Stimulated activated CD4-positive, alpha-beta T cell treated with anti-CD3 and anti-CD28 coated beads, Interleukin-12 subunit alpha, Interleukin-12 subunit beta, amount 100 ng/mL, for 24 hours (primary cell): ENCODE results near the gene SELENOF.
"Not testable (repeated sequence)": the region's sequence is repeated elsewhere in the genome, so short reads cannot be mapped to it uniquely, and the experiment has no call there.

Experiments used
- DNase-seq, 2 experiments: peaks; one replicate each; pipeline ENCODE4 v3.0.0-alpha.2; 2020; ENCODE audit warnings: low read depth in 2 of 2

SELENOF gene

GRCh38 chr1:86916752-86917151, 2.8 kb upstream of the SELENOF start:
- no peak for DNase-seq

- DNase-seq = no peak
Measured at GRCh38 chr1:86915737-86916235, 1.9 kb upstream of the SELENOF start.

DNA sequence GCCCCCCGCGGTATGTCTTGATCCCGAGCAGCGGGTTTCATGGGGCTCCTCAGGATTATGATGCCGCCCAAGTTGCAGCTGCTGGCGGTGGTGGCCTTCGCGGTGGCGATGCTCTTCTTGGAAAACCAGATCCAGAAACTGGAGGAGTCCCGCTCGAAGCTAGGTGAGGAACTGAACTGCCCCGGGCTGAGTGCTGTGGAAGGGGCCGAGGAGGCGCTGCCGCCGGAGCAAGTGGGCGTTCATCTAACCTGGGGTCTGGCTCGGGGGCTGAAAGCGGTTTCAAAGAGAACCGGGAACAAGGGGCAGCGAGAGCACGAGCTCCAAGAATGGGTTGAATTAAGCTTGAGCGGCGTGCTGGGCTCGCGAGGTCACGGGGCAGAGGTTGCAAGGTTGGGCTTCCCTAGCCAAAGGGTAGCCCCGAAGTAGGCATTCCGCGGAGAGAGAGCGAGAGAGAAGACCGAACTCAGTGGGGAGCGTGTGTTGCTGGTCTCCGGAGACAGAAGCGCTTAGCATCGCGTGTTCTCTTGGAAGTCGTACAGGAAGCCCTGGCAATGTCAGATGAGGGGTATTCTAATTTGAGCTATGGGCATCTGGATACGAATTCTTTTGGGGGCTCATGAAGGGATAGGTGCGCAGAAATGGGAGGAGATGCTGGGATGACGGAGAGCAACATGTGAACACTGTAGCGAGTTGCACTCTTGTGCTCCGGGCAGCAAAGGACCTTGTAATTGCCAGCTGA, 1.2 kb upstream of the SELENOF start:
- DNase-seq = peak; percentile 19 to 34

DNA sequence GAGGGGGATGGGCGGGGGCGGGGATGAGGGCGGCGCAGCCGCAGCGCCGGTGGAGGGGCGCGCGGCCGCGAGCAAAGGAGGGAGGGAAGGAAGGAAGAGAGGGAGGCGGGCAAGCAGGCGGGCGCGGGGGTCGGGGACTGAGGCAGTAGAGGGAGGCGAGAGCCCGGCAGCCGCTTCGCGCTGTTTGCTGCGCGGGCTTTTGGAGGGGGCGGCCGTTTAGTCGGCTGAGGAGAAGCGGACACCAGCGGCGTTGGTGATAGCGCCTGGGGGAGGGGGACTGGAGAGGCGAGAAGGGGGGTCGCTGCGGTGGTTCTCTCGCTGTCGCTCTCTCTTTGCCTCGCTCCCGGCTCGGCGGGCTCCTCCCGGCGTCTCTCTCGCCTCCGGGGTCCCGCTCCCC, 673 bp upstream of the SELENOF start, which contains the start of gene HS2ST1:
HS2ST1 (plus strand) TSS at position 35 of the 397 bp plus-strand sequence.
- no peak for DNase-seq

GRCh38 chr1:86913399-86913895, 479 bp downstream of the SELENOF start:
- peak in 1 of 2 experiments; percentile 18 for DNase-seq

DNA sequence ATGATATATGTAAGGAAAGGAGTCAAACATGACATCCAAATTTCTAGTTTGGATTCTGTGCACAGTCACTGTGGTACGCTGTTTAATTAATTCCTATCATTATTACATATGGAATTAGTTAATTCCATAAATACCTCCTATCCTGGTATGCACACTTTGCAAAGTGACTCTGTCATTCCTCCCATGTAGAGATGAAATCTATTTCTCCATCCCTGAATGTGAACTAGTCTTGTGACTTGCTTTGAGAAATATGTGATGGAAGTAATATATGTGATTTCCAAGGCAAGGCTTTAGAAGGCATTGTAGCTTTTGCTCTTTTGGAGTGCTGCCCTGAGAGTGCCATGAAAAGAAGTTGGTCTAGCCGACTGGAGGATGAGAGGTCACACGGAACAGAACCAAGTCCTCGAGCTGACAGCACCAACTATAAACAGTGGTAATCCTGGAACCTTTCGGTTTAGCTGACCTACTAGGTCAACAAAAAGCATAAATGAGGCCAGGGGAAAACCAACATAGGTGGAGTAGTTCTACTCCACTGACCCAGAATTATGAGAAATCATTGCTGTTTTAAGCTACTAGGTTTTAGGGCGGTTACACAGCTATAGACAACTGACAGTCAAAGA, 1.5 kb downstream of the SELENOF start:
- no peak for DNase-seq

GRCh38 chr1:86906419-86906818, 7.5 kb downstream of the SELENOF start:
- DNase-seq = no peak

DNA sequence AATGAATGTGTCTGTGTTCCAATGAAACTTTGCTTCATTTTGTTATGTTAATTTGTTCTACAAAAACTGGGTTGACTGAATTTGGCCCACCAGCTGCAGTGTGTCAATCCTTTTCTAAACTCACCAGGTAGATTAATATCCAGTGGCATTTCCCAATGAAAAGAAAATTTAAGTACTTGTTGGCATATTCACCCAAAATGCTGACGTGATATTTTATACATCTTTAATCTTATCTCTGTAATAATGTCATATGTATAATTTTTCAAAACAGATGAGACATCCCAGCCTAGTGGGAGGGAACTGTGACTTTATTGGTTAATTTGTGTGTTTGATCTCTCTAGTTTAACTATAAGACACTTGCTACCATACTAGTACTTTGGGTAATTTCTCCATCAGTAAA, 8.1 kb downstream of the SELENOF start:
- DNase-seq = no peak

DNA sequence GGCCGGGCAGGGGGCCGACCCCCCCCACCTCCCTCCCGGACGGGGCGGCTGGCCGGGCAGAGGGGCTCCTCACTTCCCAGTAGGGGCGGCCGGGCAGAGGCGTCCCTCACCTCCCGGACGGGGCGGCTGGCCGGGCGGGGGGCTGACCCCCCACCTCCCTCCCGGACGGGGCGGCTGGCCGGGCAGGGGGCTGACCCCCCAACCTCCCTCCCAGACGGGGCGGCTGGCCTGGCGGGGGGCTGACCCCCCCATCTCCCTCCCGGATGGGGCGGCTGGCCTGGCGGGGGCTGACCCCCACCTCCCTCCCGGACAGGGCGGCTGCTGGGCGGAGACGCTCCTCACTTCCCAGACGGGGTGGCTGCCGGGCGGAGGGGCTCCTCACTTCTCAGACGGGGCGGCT, 14.5 kb downstream of the SELENOF start:
- not testable (repeated sequence) for DNase-seq

GRCh38 chr1:86888327-86888726, 25.6 kb downstream of the SELENOF start:
- no peak for DNase-seq

- no peak for DNase-seq
Measured at GRCh38 chr1:86887479-86888162, 26.3 kb downstream of the SELENOF start.

DNA sequence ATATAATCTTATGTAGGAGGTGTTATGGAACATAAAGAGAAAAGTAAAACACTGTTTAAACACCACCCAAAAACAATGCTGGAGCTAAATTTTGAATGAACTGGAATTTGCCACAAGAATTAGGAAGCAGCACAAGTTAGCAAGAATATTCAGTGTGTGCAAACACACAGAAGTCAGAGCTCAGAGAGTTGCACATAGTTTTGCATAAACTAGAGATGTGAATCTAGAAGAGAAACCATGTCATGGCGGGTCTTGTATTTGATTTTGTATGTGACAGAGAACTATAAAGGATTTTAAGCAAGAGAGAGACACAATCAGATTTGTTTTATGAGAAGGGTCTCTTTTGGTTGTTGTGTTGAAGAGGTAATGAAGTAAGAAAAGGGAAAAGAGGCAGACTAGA, 38.2 kb downstream of the SELENOF start:
- DNase-seq = no peak

GRCh38 chr1:86872086-86872485, 41.8 kb downstream of the SELENOF start:
- DNase-seq = no peak

- DNase-seq = no peak
Measured at GRCh38 chr1:86871001-86871400, 42.9 kb downstream of the SELENOF start.

DNA sequence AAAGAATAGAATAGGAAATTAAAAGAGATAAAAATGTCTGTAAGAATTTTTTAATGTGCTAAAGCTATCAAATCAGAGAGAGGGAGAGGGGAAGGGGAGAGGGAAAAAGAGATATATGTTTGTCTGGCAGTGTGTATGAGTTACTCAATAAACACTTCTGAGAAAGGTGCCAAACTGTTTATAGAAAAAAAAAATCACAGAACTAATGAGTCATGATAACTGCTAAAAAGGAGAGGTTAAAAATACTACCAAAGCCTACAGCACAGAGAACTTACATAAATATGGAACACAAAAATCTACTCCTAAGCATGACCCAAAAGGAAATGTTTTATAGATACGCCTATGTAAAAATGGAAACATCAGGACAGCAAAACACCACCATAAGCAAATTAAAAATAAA, 45.4 kb downstream of the SELENOF start:
- no peak for DNase-seq

GRCh38 chr1:86867278-86867677, 46.6 kb downstream of the SELENOF start:
- DNase-seq = not testable (repeated sequence)

DNA sequence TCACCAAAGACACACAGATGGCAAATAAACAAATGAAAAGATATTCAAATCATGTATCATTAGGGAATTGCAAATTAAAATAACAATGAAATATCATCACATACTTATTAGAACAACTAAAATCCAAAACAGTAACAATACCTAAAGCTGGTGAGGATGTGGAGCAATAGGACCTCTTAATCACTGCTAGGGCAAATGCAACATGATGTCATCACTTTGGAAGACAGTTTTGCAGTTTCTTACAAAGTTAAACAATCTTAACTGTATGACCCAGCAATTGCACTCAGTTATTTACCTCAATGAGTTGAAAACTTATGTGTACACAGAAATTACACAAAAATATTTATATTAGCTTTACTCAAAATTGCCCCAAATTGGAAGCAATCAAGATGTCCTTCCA, 47.3 kb downstream of the SELENOF start:
- DNase-seq = no peak

- no peak for DNase-seq
Measured at GRCh38 chr1:86865973-86866637, 47.8 kb downstream of the SELENOF start.

GRCh38 chr1:86862920-86863319, 51.0 kb downstream of the SELENOF start:
- DNase-seq = no peak

DNA sequence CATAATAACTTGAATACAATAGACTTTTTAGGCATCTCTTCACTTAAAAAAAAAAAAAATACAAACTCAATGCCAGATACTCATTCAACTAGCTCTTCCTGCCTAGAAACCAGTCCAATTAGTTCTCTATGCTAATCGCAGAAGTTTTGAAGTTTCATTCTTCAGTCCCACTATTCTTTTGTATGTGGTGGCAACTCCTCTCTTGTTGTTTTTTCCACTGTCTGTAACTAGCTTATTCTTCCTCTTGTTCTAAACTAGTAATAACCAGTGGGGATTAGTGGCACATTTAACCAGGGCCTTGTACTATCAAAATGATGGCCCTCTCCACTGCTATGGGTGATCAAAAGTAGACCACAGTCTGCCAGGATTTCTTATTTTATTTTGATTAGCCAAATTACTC, 52.5 kb downstream of the SELENOF start:
- no peak for DNase-seq

DNA sequence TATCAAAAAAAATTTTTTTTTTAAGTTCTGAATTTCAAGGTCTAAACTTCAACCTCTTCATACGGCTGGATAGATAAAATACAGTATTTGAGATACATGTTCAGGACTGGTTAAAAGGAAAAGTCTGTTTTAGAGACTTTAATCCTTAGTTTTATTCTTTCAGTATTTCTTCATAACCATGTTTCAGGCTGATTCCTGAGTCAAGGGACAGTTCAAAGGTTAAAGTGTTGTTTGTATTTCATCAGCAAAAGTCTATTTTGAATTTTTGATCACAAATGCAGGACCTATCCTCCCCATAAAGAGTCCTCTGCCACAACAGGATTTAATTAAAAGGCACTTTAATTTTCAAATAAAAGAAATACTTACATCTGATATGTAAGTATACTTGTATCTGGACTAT, 53.5 kb downstream of the SELENOF start:
- DNase-seq = no peak

DNA sequence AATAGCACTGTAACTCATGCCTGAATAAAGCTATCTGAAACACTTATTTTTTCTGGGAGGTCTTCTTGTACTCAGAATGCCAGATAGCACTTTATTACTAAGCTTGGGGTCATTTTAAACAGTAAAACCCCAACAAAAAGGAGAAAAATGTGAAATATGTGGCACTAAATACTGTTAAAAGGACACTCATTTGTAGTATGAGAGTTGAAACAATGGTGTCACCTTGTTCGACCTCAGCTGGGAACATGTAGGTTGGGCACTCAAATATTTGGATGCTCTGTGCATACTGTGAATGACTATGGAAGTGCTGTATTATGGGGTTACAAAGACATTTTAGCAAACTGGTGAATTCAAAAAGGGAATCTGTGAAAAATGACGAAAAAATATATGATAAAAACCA, 53.9 kb downstream of the SELENOF start:
- no peak for DNase-seq
